Measurements from ENCODE around the gene PLTP. TPM values are rescaled to one million over a fixed set of nuclear protein-coding genes. Genes with fewer than 3 reads are reported as not detected.
A peak's percentile ranks its signal among the peaks of the same experiment; 100 is the strongest.

Gene PLTP
- total and polyA plus RNA-seq, 2 of the 13 experiments (the other 11 are each of a cell fraction or from before 2014, with no cell fraction given), result 16.9 to 28.6 TPM

- Histone ChIP-seq H3K4me2 (ENCODE audit: low read depth, low read length) (peak within 1 kb of the TSS; percentile 97), H3K4me1 (ENCODE audit: insufficient read depth, low read length) (peaks cover 54% of the 10 kb centered on the region), H2AFZ (ENCODE audit: low read length) (peak within 1 kb of the TSS; percentile 62), H3K27me3 (ENCODE audit: control insufficient read depth in 1 of 2, insufficient read depth in 2 of 2, low read length in 2 of 2) (no peaks in the 10 kb centered on the region; a peak in 1 of 5 replicates), H3K9me3 (ENCODE audit: low read length) (no peaks in the 10 kb centered on the region), H3K79me2 (ENCODE audit: insufficient read depth, low read length) (peaks cover 24% of the 10 kb centered on the region), H3K27ac (ENCODE audit: extremely low read length, insufficient read depth, low read length) (peak within 1 kb of the TSS; percentile 97), H4K20me1 (ENCODE audit: insufficient read depth, low read length) (no peaks in the 10 kb centered on the region), H3K36me3 (replicated peaks in 1 of 2; ENCODE audit: control insufficient read depth in 1 of 2, insufficient read depth in 2 of 2, low read length in 2 of 2) (peaks cover 25 to 28% of the 10 kb centered on the region in 2 experiments; a peak in 4 of 5 replicates), H3K9ac (ENCODE audit: insufficient read depth, low read depth, low read length) (peak within 1 kb of the TSS; percentile 100), H3K4me3 (replicated peaks in 1 of 3; ENCODE audit: insufficient read depth in 1 of 3, low read depth in 2 of 3, low read length in 3 of 3) (peak within 1 kb of the TSS; percentile 92 to 97 (median 95))
- in situ Hi-C loops (cut with HindIII; ENCODE audit: extremely low pct_ligation_motif_present, low pct_unique_long_range_greater_than_20kb) (loop anchor here (5.0 kb wide), 1 partner anchor 42 kb away; the partner anchor contains the start of genes CTSA and NEURL2), intact Hi-C loops (cut with micrococcal nuclease; ENCODE audit: unreplicated experiment) (loop anchor here (2.0 to 5.0 kb wide), 4 partner anchors 38 to 102 kb away; partner anchors contain the start of genes ACOT8, CTSA, NEURL2 and SNX21)
- peak; percentile 98 for DNase-seq (ENCODE audit: low spot score)
- ChIA-PET POLR2A (interaction anchor here (0.6 to 5.9 kb wide), 40 partner anchors 8 to 739 kb away, joined by 3 to 201 read pairs (median 5); partner anchors contain the start of genes ACOT8, CTSA, DNTTIP1 and NEURL2), CTCF (ENCODE audit: low intra/inter-chr PET ratio, low total read pairs) (interaction anchor here (0.9 kb wide), 1 partner anchor 28 kb away, joined by 3 read pairs; no protein-coding TSS in a partner anchor)
- peak; percentile 84 for FAIRE-seq
- WGBS (ENCODE audit: low lambda C conversion rate), result under 1% methylated on average over 51 of the region's 102 CpGs
- ATAC-seq, result peak; percentile 72
- no TSS peak for BruUV-seq (replicated peaks)
- peak; percentile 98 for TF ChIP-seq ZNF430 (CRISPR knock-in tag; IDR thresholded peaks at IDR 0.05)
- peak; percentile 91 for TF ChIP-seq ZNF205 (CRISPR knock-in tag; IDR thresholded peaks at IDR 0.05)
- TF ChIP-seq TFDP2 (CRISPR knock-in tag; IDR thresholded peaks at IDR 0.05), result no peak; the same call in none of the 2 replicates
- TF ChIP-seq ZNF574 (CRISPR knock-in tag; IDR thresholded peaks at IDR 0.05), result peak; percentile 87
- peak; percentile 44; the same call in 1 of the 2 replicates for TF ChIP-seq RXRB (CRISPR knock-in tag; IDR thresholded peaks at IDR 0.05; ENCODE audit: borderline replicate concordance)
- TF ChIP-seq ZNF441 (CRISPR knock-in tag; IDR thresholded peaks at IDR 0.05; ENCODE audit: borderline replicate concordance), result peak; percentile 73
- peak; percentile 86 for TF ChIP-seq MAX (IDR thresholded peaks at IDR 0.05)
- TF ChIP-seq AGO1 (IDR thresholded peaks at IDR 0.05; ENCODE audit: low read depth, low read length, poor library complexity, severe bottlenecking), result peak; percentile 90
- TF ChIP-seq RARG (CRISPR knock-in tag; IDR thresholded peaks at IDR 0.05; ENCODE audit: low read depth), result no peak; the same call in 1 of the 2 replicates
- no peak for TF ChIP-seq FOXP1 (IDR thresholded peaks at IDR 0.05)
- no peak; the same call in 1 of the 2 replicates for TF ChIP-seq FOXP1 (CRISPR knock-in tag; IDR thresholded peaks at IDR 0.05)
- TF ChIP-seq ZNF672 (CRISPR knock-in tag; IDR thresholded peaks at IDR 0.05), result no peak; the same call in 1 of the 2 replicates
- no peak for TF ChIP-seq ESRRA (CRISPR knock-in tag; IDR thresholded peaks at IDR 0.05; ENCODE audit: low read depth)
- TF ChIP-seq ZFY (CRISPR knock-in tag; IDR thresholded peaks at IDR 0.05), result peak; percentile 87
- TF ChIP-seq PHF8 (CRISPR knock-in tag; IDR thresholded peaks at IDR 0.05), result peak; percentile 90
- TF ChIP-seq ZNF468 (CRISPR knock-in tag; IDR thresholded peaks at IDR 0.05), result no peak
- TF ChIP-seq USF2 (IDR thresholded peaks at IDR 0.05; ENCODE audit: low read depth, low read length), result peak; percentile 95
- peak; percentile 85 for TF ChIP-seq USF2 (CRISPR knock-in tag; IDR thresholded peaks at IDR 0.05; ENCODE audit: borderline replicate concordance)
Measured at GRCh38 chr20:45934586-45935415, 22.8 kb upstream of the PLTP start, which contains the start of gene PCIF1. Gene PCIF1 (plus strand): TSS chr20:45934683. CDS start chr20:45939000, 4,317 bp downstream.

Measured in HepG2 (cell line).